ENCODE measurements around the gene APOH.

Gene APOH

GRCh38 chr17:66214884-66215528, 14.2 kb downstream of the APOH start:
- H3K4me3 ChIP-seq (ENCODE audit: low read length) = no peak overlapping the region
- no peak for DNase-seq (ENCODE audit: low read depth)
- TF ChIP-seq CTCF (IDR thresholded peaks at IDR 0.05; ENCODE audit: insufficient read depth, low read depth, low read length, missing control alignments) = no peak

- DNase-seq (ENCODE audit: low read depth) = no peak
- no peak overlapping the region for H3K4me3 ChIP-seq (ENCODE audit: low read length)
- no peak for TF ChIP-seq CTCF (IDR thresholded peaks at IDR 0.05; ENCODE audit: insufficient read depth, low read depth, low read length, missing control alignments)
These were observed 18.0 kb downstream of the APOH start for GRCh38 chr17:66211047-66211810.

GRCh38 chr17:66210208-66210574, 19.0 kb downstream of the APOH start:
- no peak for DNase-seq (ENCODE audit: low read depth)
- H3K4me3 ChIP-seq (ENCODE audit: low read length) = no peak overlapping the region
- TF ChIP-seq CTCF (IDR thresholded peaks at IDR 0.05; ENCODE audit: insufficient read depth, low read depth, low read length, missing control alignments) = no peak

GRCh38 chr17:66207936-66208335, 21.3 kb downstream of the APOH start:
- no peak for TF ChIP-seq CTCF (IDR thresholded peaks at IDR 0.05; ENCODE audit: insufficient read depth, low read depth, low read length, missing control alignments)
- no peak overlapping the region for H3K4me3 ChIP-seq (ENCODE audit: low read length)
- no peak for DNase-seq (ENCODE audit: low read depth)

- H3K4me3 ChIP-seq (ENCODE audit: low read length) = no peak overlapping the region
- DNase-seq (ENCODE audit: low read depth) = no peak
- no peak for TF ChIP-seq CTCF (IDR thresholded peaks at IDR 0.05; ENCODE audit: insufficient read depth, low read depth, low read length, missing control alignments)
These were observed 25.8 kb downstream of the APOH start for GRCh38 chr17:66203274-66204015.

GRCh38 chr17:66200685-66201092, 28.5 kb downstream of the APOH start:
- peak; percentile 83 for TF ChIP-seq CTCF (IDR thresholded peaks at IDR 0.05; ENCODE audit: insufficient read depth, low read depth, low read length, missing control alignments)
- no peak overlapping the region for H3K4me3 ChIP-seq (ENCODE audit: low read length)
- peak; percentile 79 for DNase-seq (ENCODE audit: low read depth)

Measured in epithelial cell of esophagus (primary cell).